ENCODE data around the gene WNK3. TPM values are rescaled to one million over a fixed set of nuclear protein-coding genes. Genes with fewer than 3 reads are reported as not detected.

Gene WNK3
- total and polyA plus RNA-seq, 8 donors: 0.18 to 4.0 (median 0.62) TPM; not detected in 1

- WGBS, 5 donors: 64 to 91% (median 78%) methylated on average over 2 of the region's 2 CpGs
- no peak for DNase-seq
- no peak for TF ChIP-seq POLR2AphosphoS5 (IDR thresholded peaks at IDR 0.05)
- no peak for TF ChIP-seq POLR2A (IDR thresholded peaks at IDR 0.05)
- TF ChIP-seq CTCF (IDR thresholded peaks at IDR 0.05): no peak
- TF ChIP-seq EP300 (IDR thresholded peaks at IDR 0.05): no peak
- no peak overlapping the region for H3K4me3 ChIP-seq
- intact Hi-C loops (cut with DNase I; ENCODE audit: low total_unique reads): no loop called here
- H3K4me1 ChIP-seq: no peaks in the 10 kb centered on the region
- no peaks in the 10 kb centered on the region for H3K9me3 ChIP-seq
- no peak overlapping the region for H3K27ac ChIP-seq
- no peaks in the 10 kb centered on the region for H3K36me3 ChIP-seq
- H3K27me3 ChIP-seq: no peaks in the 10 kb centered on the region
Measured at GRCh38 chrX:54271664-54272063, 86.2 kb downstream of the WNK3 start.

GRCh38 chrX:54248309-54248708 is 109.5 kb downstream of the WNK3 start:
- no peaks in the 10 kb centered on the region for H3K4me1 ChIP-seq
- peak in 1 of 2 donors; percentile 35 for DNase-seq
- peaks cover 0 to 4% (median 0%) of the 10 kb centered on the region in 3 donors for H3K27me3 ChIP-seq
- 28 to 43% (median 35%) methylated on average over 1 of the region's 1 CpG for WGBS, 5 donors
- TF ChIP-seq CTCF (IDR thresholded peaks at IDR 0.05) (peak in 3 of 7 experiments; percentile 12 to 43 (median 14)), POLR2AphosphoS5 (IDR thresholded peaks at IDR 0.05) (no peak), EP300 (IDR thresholded peaks at IDR 0.05) (no peak), POLR2A (IDR thresholded peaks at IDR 0.05) (no peak)
- no peak overlapping the region for H3K27ac ChIP-seq
- no peaks in the 10 kb centered on the region for H3K9me3 ChIP-seq
- H3K36me3 ChIP-seq: no peaks in the 10 kb centered on the region
- intact Hi-C loops (cut with DNase I; ENCODE audit: low total_unique reads): no loop called here
- no peak overlapping the region for H3K4me3 ChIP-seq

GRCh38 chrX:54246866-54247265 is 111.0 kb downstream of the WNK3 start:
- H3K4me3 ChIP-seq: no peak overlapping the region
- H3K4me1 ChIP-seq: no peaks in the 10 kb centered on the region
- H3K27me3 ChIP-seq: no peaks in the 10 kb centered on the region
- no peak for DNase-seq
- TF ChIP-seq POLR2A (IDR thresholded peaks at IDR 0.05) (no peak), CTCF (IDR thresholded peaks at IDR 0.05) (no peak), EP300 (IDR thresholded peaks at IDR 0.05) (no peak), POLR2AphosphoS5 (IDR thresholded peaks at IDR 0.05) (no peak)
- no peaks in the 10 kb centered on the region for H3K9me3 ChIP-seq
- no peak overlapping the region for H3K27ac ChIP-seq
- intact Hi-C loops (cut with DNase I; ENCODE audit: low total_unique reads): no loop called here
- no peaks in the 10 kb centered on the region for H3K36me3 ChIP-seq

GRCh38 chrX:54238588-54238987 is 119.3 kb downstream of the WNK3 start:
- intact Hi-C loops (cut with DNase I; ENCODE audit: low total_unique reads): no loop called here
- Histone ChIP-seq H3K27me3 (peaks cover 0 to 4% (median 0%) of the 10 kb centered on the region in 3 donors), H3K4me1 (no peaks in the 10 kb centered on the region), H3K9me3 (peaks cover 0 to 16% (median 6%) of the 10 kb centered on the region in 4 donors), H3K36me3 (no peaks in the 10 kb centered on the region), H3K27ac (no peak overlapping the region), H3K4me3 (no peak overlapping the region)
- DNase-seq: no peak
- no peak for TF ChIP-seq CTCF (IDR thresholded peaks at IDR 0.05)
- no peak for TF ChIP-seq POLR2AphosphoS5 (IDR thresholded peaks at IDR 0.05)
- TF ChIP-seq POLR2A (IDR thresholded peaks at IDR 0.05): no peak
- no peak for TF ChIP-seq EP300 (IDR thresholded peaks at IDR 0.05)
- 92 to 99% (median 97%) methylated on average over 4 of the region's 4 CpGs for WGBS, 5 donors
